ENCODE measurements around the gene RABL6.

DNA sequence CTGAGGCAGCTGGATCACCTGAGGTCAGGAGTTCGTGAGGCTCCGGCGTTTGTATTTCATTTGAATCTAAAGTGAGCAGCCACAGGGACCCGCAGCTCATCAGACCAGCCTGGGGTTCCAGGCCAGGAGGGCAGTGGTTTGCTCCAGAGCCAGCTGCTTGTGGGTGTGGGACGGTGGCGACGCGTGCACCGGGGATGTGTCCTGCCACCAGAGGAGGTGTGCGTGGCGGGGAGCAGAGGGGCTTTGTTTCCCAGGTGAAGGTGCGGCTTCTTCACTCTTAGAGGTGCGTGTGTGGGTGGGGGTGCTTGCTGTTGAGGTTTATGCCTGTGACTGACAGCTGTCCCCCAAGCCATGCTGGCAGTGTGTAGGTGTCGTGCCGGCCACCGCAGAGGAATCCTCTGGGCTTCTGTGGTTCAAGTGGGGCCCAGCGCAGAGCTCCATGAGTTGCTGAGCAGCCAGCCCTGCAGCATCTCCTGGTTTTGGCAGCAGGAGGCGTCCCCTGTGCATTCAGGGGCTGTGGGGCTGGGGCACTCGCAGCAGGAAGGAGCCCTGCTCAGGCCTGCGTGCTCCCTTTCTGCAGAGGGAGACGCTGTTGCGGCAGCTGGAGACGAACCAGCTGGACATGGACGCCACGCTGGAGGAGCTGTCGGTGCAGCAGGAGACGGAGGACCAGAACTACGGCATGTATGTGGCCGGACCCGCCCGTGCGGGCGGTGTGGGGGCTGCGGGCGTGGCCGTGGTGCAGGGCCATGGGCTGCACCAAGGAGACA, 27.6 kb downstream of the RABL6 start:
- TF ChIP-seq, protein P1, sequence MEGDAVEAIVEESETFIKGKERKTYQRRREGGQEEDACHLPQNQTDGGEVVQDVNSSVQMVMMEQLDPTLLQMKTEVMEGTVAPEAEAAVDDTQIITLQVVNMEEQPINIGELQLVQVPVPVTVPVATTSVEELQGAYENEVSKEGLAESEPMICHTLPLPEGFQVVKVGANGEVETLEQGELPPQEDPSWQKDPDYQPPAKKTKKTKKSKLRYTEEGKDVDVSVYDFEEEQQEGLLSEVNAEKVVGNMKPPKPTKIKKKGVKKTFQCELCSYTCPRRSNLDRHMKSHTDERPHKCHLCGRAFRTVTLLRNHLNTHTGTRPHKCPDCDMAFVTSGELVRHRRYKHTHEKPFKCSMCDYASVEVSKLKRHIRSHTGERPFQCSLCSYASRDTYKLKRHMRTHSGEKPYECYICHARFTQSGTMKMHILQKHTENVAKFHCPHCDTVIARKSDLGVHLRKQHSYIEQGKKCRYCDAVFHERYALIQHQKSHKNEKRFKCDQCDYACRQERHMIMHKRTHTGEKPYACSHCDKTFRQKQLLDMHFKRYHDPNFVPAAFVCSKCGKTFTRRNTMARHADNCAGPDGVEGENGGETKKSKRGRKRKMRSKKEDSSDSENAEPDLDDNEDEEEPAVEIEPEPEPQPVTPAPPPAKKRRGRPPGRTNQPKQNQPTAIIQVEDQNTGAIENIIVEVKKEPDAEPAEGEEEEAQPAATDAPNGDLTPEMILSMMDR (IDR thresholded peaks at IDR 0.05): no peak
- TF ChIP-seq POLR2A (IDR thresholded peaks at IDR 0.05) (no peak), EP300 (IDR thresholded peaks at IDR 0.05) (no peak)
